Measurements from ENCODE around the gene MNS1.

Gene MNS1

GRCh38 chr15:56471440-56472069 is 6.6 kb upstream of the MNS1 start:
- no peak overlapping the region for H3K4me3 ChIP-seq (replicated peaks; ENCODE audit: low read depth, low read length)
- no peak for DNase-seq (ENCODE audit: low read depth)
- TF ChIP-seq CTCF (IDR thresholded peaks at IDR 0.05; ENCODE audit: low read length, missing control alignments), result no peak

- no peak for TF ChIP-seq CTCF (IDR thresholded peaks at IDR 0.05; ENCODE audit: low read length, missing control alignments)
- no peak overlapping the region for H3K4me3 ChIP-seq (replicated peaks; ENCODE audit: low read depth, low read length)
- no peak for DNase-seq (ENCODE audit: low read depth)
These were observed 4.5 kb upstream of the MNS1 start for GRCh38 chr15:56469483-56469882.

- no peak for TF ChIP-seq CTCF (IDR thresholded peaks at IDR 0.05; ENCODE audit: low read length, missing control alignments)
- peak overlapping the region; percentile 16 for H3K4me3 ChIP-seq (replicated peaks; ENCODE audit: low read depth, low read length)
- peak; percentile 13 for DNase-seq (ENCODE audit: low read depth)
These were observed 3.5 kb upstream of the MNS1 start for GRCh38 chr15:56468401-56468800.

- DNase-seq (ENCODE audit: low read depth), result no peak
- no peak overlapping the region for H3K4me3 ChIP-seq (replicated peaks; ENCODE audit: low read depth, low read length)
- TF ChIP-seq CTCF (IDR thresholded peaks at IDR 0.05; ENCODE audit: low read length, missing control alignments), result no peak
These were observed 2.7 kb upstream of the MNS1 start for GRCh38 chr15:56467616-56468015.

GRCh38 chr15:56460947-56461346 is 4.0 kb downstream of the MNS1 start:
- H3K4me3 ChIP-seq (replicated peaks; ENCODE audit: low read depth, low read length), result no peak overlapping the region
- no peak for DNase-seq (ENCODE audit: low read depth)
- no peak for TF ChIP-seq CTCF (IDR thresholded peaks at IDR 0.05; ENCODE audit: low read length, missing control alignments)

GRCh38 chr15:56460071-56460470 is 4.9 kb downstream of the MNS1 start:
- no peak for TF ChIP-seq CTCF (IDR thresholded peaks at IDR 0.05; ENCODE audit: low read length, missing control alignments)
- H3K4me3 ChIP-seq (replicated peaks; ENCODE audit: low read depth, low read length), result no peak overlapping the region
- DNase-seq (ENCODE audit: low read depth), result no peak

- no peak for TF ChIP-seq CTCF (IDR thresholded peaks at IDR 0.05; ENCODE audit: low read length, missing control alignments)
- no peak for DNase-seq (ENCODE audit: low read depth)
- H3K4me3 ChIP-seq (replicated peaks; ENCODE audit: low read depth, low read length), result no peak overlapping the region
These were observed 5.8 kb downstream of the MNS1 start for GRCh38 chr15:56459096-56459495.
